Stimulated activated CD8-positive, alpha-beta memory T cell treated with anti-CD3 and anti-CD28 coated beads, Interleukin-12 subunit alpha, Interleukin-12 subunit beta, amount 100 ng/mL, for 1 hour (primary cell): ENCODE results near the gene GRIK4.
"Not testable (repeated sequence)": the region's sequence is repeated elsewhere in the genome, so short reads cannot be mapped to it uniquely, and the experiment has no call there.

Experiments
- DNase-seq: peaks from one replicate; pipeline ENCODE4 v3.0.0-alpha.2; 2020; ENCODE audit warnings: low read depth

The GRIK4 gene

DNA sequence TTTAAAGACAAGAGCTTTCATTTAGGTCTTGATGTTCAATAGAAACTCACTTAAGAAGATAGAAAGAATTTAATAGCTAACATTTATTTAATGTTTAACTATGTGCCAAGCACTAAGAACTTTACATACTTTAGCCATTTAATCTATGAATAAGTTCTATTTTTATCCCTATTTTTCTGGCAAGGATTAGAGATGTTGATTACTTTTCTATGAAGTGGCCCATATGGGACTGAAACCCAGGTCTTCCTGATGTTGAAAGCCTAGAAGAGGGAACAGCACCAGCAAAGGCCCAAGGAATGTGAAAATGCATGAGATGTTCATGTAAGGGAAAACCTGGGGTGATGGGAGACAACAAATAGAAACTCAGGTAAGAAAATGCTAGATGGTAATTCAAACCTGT lies 497.0 kb downstream of the GRIK4 start:
- DNase-seq: no peak

DNA sequence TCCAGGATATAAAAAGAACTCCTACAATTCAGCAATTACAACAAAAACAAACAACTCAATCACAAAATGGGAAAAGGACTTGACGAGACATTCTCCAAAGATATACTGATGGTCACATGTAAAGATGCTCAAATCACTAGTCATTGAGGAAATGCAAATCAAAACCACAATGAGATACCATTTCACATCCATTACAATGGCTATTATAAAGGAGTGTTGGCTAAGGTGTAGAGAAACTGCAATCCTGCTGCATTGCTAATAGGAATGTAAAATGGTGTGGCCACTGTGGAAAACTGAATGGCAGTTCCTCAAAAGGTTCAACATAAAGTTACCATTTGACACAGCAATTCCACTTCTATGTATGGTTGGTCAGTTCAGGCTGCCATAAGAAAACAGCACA lies 500.5 kb downstream of the GRIK4 start:
- no peak for DNase-seq

DNA sequence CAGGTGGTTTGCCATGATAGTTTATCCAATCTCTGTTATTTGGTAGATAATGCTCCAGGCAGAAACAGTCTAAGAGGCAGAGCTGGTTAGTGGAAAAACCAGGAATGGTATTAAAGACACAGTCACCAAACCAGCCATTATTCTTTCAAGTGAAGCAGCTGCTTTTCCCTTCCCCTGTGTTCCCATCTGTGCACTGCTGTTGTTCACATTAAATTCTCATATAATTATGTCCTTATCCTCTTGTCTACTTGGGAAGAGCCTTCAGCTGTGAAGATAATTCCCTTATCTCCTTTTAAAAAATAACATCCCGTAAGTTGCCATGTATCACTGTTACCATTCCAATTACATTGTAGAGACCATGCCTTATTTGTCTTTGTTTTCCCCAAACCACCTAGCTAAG lies 507.2 kb downstream of the GRIK4 start:
- DNase-seq: no peak

- DNase-seq: not testable (repeated sequence)
These were observed 510.2 kb downstream of the GRIK4 start for GRCh38 chr11:121021718-121022117.

GRCh38 chr11:121023848-121024751 lies 512.6 kb downstream of the GRIK4 start, which contains the start of gene TBCEL:
TBCEL (plus strand) TSS chr11:121024102; CDS start chr11:121045691, 21,589 bp downstream.
- peak; percentile 59 for DNase-seq

GRCh38 chr11:121024989-121025388 lies 513.4 kb downstream of the GRIK4 start:
- DNase-seq: no peak

GRCh38 chr11:121029153-121029552 lies 517.6 kb downstream of the GRIK4 start:
- DNase-seq: no peak

DNA sequence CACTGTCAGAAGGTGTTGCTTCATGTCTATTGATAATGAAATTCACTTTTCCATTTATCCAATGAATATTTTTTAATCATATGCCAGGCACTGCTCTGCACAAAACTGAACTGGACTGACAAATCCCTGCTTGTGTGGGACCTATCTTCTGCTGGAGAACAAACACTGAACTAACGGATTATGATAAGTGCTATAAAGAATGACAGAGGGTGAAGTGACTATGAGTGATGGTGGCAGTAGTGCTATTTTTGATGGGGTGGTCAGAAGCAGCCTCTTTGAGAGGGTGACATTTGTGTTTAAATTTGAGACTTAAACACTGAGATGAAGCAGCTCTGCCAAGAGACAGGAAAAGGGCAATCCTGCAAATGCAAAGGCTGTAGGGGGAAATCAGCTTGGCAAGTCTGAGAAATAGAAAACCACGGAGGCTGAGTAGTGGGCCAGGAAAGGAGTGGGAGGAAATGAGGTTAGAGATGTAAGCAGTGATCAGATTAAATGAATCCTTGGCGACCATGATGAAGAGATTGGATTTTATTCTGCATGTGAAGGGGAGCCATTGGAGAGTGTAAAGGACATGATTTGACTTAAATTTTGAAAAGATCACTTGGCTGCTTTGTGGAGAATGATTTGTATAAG lies 518.4 kb downstream of the GRIK4 start:
- DNase-seq: no peak

GRCh38 chr11:121031167-121031566 lies 519.6 kb downstream of the GRIK4 start:
- no peak for DNase-seq

GRCh38 chr11:121031648-121032047 lies 520.1 kb downstream of the GRIK4 start:
- DNase-seq: not testable (repeated sequence)

- DNase-seq: no peak
These were observed 521.0 kb downstream of the GRIK4 start for GRCh38 chr11:121032546-121032945.

DNA sequence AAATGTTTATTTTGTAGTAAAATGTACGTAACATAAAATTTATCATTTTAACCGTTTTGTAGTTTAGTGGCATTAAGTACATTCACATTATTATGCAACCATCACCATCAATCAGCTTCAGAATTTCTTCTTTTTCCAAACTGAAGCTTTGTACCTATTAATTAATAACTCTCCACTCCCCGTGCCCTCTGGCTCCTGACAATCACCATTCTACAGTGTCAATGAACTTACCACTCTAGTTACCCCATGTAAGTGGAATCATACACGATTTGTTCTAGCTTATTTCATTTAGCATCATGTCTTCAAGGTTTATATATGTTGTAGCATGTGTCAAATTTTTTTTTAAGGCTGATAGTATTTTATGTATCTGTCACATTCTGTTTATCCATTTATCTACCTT lies 522.1 kb downstream of the GRIK4 start:
- DNase-seq: no peak

DNA sequence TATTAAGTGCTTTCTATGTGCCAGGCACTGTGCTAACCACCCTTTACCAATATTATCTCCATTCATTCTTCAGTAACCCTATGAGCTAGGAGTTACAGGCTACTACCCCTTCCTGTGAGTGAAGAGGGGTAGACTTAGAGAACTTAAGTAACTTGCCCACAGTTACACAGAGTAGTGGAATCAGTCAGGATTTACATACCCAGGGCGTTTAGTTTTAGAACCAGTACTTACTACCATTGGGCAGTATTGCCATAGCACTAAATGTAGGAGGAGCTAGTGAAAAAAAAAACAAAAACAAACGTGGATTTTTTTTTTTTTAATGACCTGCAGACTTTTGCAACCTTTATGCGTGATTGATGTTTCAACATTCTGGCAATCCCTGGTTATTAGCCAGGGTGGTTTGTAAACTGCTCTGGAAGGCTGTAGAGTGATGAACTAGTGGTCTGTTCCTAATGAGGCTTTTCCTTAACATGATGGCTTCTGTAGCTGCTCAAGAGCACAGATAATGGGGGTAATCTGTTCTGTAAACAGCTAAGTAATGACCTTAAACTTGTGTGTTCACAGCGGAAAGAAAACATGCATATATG lies 523.7 kb downstream of the GRIK4 start:
- DNase-seq: no peak

- no peak for DNase-seq
These were observed 524.2 kb downstream of the GRIK4 start for GRCh38 chr11:121035780-121036179.

DNA sequence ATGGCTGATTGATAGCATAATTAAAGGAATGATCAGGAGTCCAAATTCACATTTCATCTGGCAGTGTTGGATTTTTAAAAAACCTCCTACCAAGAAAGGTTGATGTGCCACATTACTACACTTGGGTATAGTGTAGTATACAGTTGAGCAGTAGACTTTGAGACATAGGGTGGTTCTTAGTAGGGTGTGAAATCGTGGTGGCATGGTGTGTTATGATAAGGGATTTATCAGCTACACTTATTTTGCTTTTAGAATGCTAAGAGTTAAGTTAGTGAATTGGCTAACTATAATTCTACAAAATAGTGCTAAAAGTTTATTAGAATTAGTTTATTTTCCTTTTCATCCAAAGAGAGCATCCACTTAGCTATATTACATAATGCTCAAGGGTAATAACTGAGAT lies 525.5 kb downstream of the GRIK4 start:
- no peak for DNase-seq
